Measurements from ENCODE around the gene PLXND1.

GRCh38 chr3:129604767-129605166, 1.7 kb downstream of the PLXND1 start:
- TF ChIP-seq POLR2A (IDR thresholded peaks at IDR 0.05), result no peak
- TF ChIP-seq, protein P1, sequence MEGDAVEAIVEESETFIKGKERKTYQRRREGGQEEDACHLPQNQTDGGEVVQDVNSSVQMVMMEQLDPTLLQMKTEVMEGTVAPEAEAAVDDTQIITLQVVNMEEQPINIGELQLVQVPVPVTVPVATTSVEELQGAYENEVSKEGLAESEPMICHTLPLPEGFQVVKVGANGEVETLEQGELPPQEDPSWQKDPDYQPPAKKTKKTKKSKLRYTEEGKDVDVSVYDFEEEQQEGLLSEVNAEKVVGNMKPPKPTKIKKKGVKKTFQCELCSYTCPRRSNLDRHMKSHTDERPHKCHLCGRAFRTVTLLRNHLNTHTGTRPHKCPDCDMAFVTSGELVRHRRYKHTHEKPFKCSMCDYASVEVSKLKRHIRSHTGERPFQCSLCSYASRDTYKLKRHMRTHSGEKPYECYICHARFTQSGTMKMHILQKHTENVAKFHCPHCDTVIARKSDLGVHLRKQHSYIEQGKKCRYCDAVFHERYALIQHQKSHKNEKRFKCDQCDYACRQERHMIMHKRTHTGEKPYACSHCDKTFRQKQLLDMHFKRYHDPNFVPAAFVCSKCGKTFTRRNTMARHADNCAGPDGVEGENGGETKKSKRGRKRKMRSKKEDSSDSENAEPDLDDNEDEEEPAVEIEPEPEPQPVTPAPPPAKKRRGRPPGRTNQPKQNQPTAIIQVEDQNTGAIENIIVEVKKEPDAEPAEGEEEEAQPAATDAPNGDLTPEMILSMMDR (IDR thresholded peaks at IDR 0.05), result no peak
